ENCODE measurements around the gene SLC30A3.

Gene SLC30A3

GRCh38 chr2:27236626-27237025, 26.2 kb downstream of the SLC30A3 start:
- no peak for DNase-seq

- no peak for DNase-seq
Measured at GRCh38 chr2:27236136-27236535, 26.7 kb downstream of the SLC30A3 start.

GRCh38 chr2:27233341-27233740, 29.5 kb downstream of the SLC30A3 start:
- no peak for DNase-seq

- no peak for DNase-seq
Measured at GRCh38 chr2:27231921-27232320, 30.9 kb downstream of the SLC30A3 start.

GRCh38 chr2:27227501-27227900, 35.3 kb downstream of the SLC30A3 start:
- no peak for DNase-seq

GRCh38 chr2:27225526-27225925, 37.3 kb downstream of the SLC30A3 start:
- DNase-seq = no peak

GRCh38 chr2:27223416-27223815, 39.4 kb downstream of the SLC30A3 start:
- no peak for DNase-seq

- DNase-seq = no peak
Measured at GRCh38 chr2:27222407-27222806, 40.4 kb downstream of the SLC30A3 start.

- no peak for DNase-seq
Measured at GRCh38 chr2:27221166-27221565, 41.7 kb downstream of the SLC30A3 start.

GRCh38 chr2:27220091-27220490, 42.8 kb downstream of the SLC30A3 start:
- no peak for DNase-seq

- DNase-seq = no peak
Measured at GRCh38 chr2:27219091-27219490, 43.8 kb downstream of the SLC30A3 start.

GRCh38 chr2:27218614-27219013, 44.2 kb downstream of the SLC30A3 start:
- DNase-seq = no peak

- peak in 57 of 58 donors; percentile 29 to 88 (median 76) for DNase-seq
Measured at GRCh38 chr2:27217173-27218121, 45.4 kb downstream of the SLC30A3 start, which contains the start of gene CAD. TSS of gene CAD (plus strand) at chr2:27217369. CDS start at chr2:27217552, 183 bp downstream.

- DNase-seq = no peak
Measured at GRCh38 chr2:27216416-27217137, 46.3 kb downstream of the SLC30A3 start.

GRCh38 chr2:27214941-27215340, 47.9 kb downstream of the SLC30A3 start:
- DNase-seq = no peak

GRCh38 chr2:27212626-27213471, 50.0 kb downstream of the SLC30A3 start:
- peak in 3 of 58 donors; percentile 35 to 58 (median 36) for DNase-seq

- peak; percentile 36 to 97 (median 88) for DNase-seq
Measured at GRCh38 chr2:27211943-27212625, 50.8 kb downstream of the SLC30A3 start, which contains the start of the genes ATRAID and SLC5A6. TSS of gene ATRAID (plus strand) at chr2:27212041. CDS start at chr2:27212369, 328 bp downstream. TSS of gene SLC5A6 (minus strand) at chr2:27212268. CDS start at chr2:27207650, 4,618 bp downstream.

- peak in 5 of 58 donors; percentile 39 to 59 (median 51) for DNase-seq
Measured at GRCh38 chr2:27211241-27211942, 51.5 kb downstream of the SLC30A3 start.

- no peak for DNase-seq
Measured at GRCh38 chr2:27209621-27210401, 53.0 kb downstream of the SLC30A3 start.
